Measurements from ENCODE around the gene P2RX1.
"Not testable (repeated sequence)": the region's sequence is repeated elsewhere in the genome, so short reads cannot be mapped to it uniquely, and the experiment has no call there.

P2RX1 gene

GRCh38 chr17:3951003-3951402 is 34.7 kb upstream of the P2RX1 start:
- no peaks in the 10 kb centered on the region for H3K79me2 ChIP-seq (ENCODE audit: control insufficient read depth, insufficient read depth, low read length, poor library complexity)
- H2AK5ac ChIP-seq (ENCODE audit: low read length) = no peak overlapping the region
- H4K91ac ChIP-seq (ENCODE audit: low read depth, low read length) = no peak overlapping the region
- no peak overlapping the region for H3K14ac ChIP-seq (ENCODE audit: low read length)
- no peak overlapping the region for H2BK120ac ChIP-seq (ENCODE audit: insufficient read depth, low read length, poor library complexity)
- no CpG with 5 or more reads among the region's 17 CpGs for WGBS (ENCODE audit: extremely low coverage, insufficient coverage, insufficient read length)
- no peak overlapping the region for H3K18ac ChIP-seq (ENCODE audit: low read length)
- H2AFZ ChIP-seq (ENCODE audit: insufficient read depth, low read length, poor library complexity) = no peak overlapping the region
- no peak overlapping the region for H4K12ac ChIP-seq (ENCODE audit: low read depth, low read length)
- no peaks in the 10 kb centered on the region for H3K4me1 ChIP-seq (ENCODE audit: control insufficient read depth in 1 of 2, insufficient read depth in 2 of 2, low read length in 2 of 2)
- no peaks in the 10 kb centered on the region for H3K36me3 ChIP-seq (ENCODE audit: control insufficient read depth in 1 of 2, insufficient read depth in 2 of 2, low read length in 2 of 2)
- H3K4me3 ChIP-seq (ENCODE audit: low read depth, low read length) = no peak overlapping the region
- no peak overlapping the region for H4K8ac ChIP-seq (ENCODE audit: low read depth, low read length)
- H2BK5ac ChIP-seq (ENCODE audit: low read depth, low read length, poor library complexity) = no peak overlapping the region
- no peak for DNase-seq
- H3K9me3 ChIP-seq (ENCODE audit: insufficient read depth, low read depth, low read length) = no peaks in the 10 kb centered on the region
- H3K79me1 ChIP-seq (ENCODE audit: low read length) = no peaks in the 10 kb centered on the region
- no peaks in the 10 kb centered on the region for H3K27me3 ChIP-seq (ENCODE audit: insufficient read depth, low read length)
- H2BK12ac ChIP-seq (ENCODE audit: low read length) = no peak overlapping the region
- no peak overlapping the region for H3K23ac ChIP-seq (ENCODE audit: low read length)
- H3K9ac ChIP-seq (ENCODE audit: low read length) = no peak overlapping the region
- no peak overlapping the region for H3K4me2 ChIP-seq (ENCODE audit: low read length)
- no peak overlapping the region for H3K4ac ChIP-seq (ENCODE audit: low read depth, low read length)
- H3K27ac ChIP-seq (ENCODE audit: low read depth, low read length) = no peak overlapping the region

GRCh38 chr17:3950584-3950983 is 34.3 kb upstream of the P2RX1 start:
- Histone ChIP-seq H3K36me3 (ENCODE audit: control insufficient read depth in 1 of 2, insufficient read depth in 2 of 2, low read length in 2 of 2) (no peaks in the 10 kb centered on the region), H4K12ac (ENCODE audit: low read depth, low read length) (no peak overlapping the region), H2BK120ac (ENCODE audit: insufficient read depth, low read length, poor library complexity) (no peak overlapping the region), H3K4me2 (ENCODE audit: low read length) (no peak overlapping the region), H3K27me3 (ENCODE audit: insufficient read depth, low read length) (no peaks in the 10 kb centered on the region), H3K4me3 (ENCODE audit: low read depth, low read length) (no peak overlapping the region), H2AFZ (ENCODE audit: insufficient read depth, low read length, poor library complexity) (no peak overlapping the region), H2BK5ac (ENCODE audit: low read depth, low read length, poor library complexity) (no peak overlapping the region), H3K9ac (ENCODE audit: low read length) (no peak overlapping the region), H3K18ac (ENCODE audit: low read length) (no peak overlapping the region), H3K23ac (ENCODE audit: low read length) (no peak overlapping the region), H2BK12ac (ENCODE audit: low read length) (no peak overlapping the region), H3K4ac (ENCODE audit: low read depth, low read length) (no peak overlapping the region), H4K8ac (ENCODE audit: low read depth, low read length) (no peak overlapping the region), H3K79me1 (ENCODE audit: low read length) (no peaks in the 10 kb centered on the region), H3K79me2 (ENCODE audit: control insufficient read depth, insufficient read depth, low read length, poor library complexity) (no peaks in the 10 kb centered on the region), H4K91ac (ENCODE audit: low read depth, low read length) (no peak overlapping the region), H2AK5ac (ENCODE audit: low read length) (no peak overlapping the region), H3K27ac (ENCODE audit: low read depth, low read length) (no peak overlapping the region), H3K4me1 (ENCODE audit: control insufficient read depth in 1 of 2, insufficient read depth in 2 of 2, low read length in 2 of 2) (no peaks in the 10 kb centered on the region), H3K9me3 (ENCODE audit: insufficient read depth, low read depth, low read length) (no peaks in the 10 kb centered on the region), H3K14ac (ENCODE audit: low read length) (no peak overlapping the region)
- no peak for DNase-seq
- no CpG with 5 or more reads among the region's 12 CpGs for WGBS (ENCODE audit: extremely low coverage, insufficient coverage, insufficient read length)

- Histone ChIP-seq H3K27me3 (ENCODE audit: insufficient read depth, low read length) (no peaks in the 10 kb centered on the region), H3K23ac (ENCODE audit: low read length) (no peak overlapping the region), H3K79me1 (ENCODE audit: low read length) (no peaks in the 10 kb centered on the region), H2AFZ (ENCODE audit: insufficient read depth, low read length, poor library complexity) (no peak overlapping the region), H3K36me3 (ENCODE audit: control insufficient read depth in 1 of 2, insufficient read depth in 2 of 2, low read length in 2 of 2) (no peaks in the 10 kb centered on the region), H4K91ac (ENCODE audit: low read depth, low read length) (no peak overlapping the region), H3K14ac (ENCODE audit: low read length) (no peak overlapping the region), H3K4ac (ENCODE audit: low read depth, low read length) (no peak overlapping the region), H3K18ac (ENCODE audit: low read length) (no peak overlapping the region), H2BK12ac (ENCODE audit: low read length) (no peak overlapping the region), H3K27ac (ENCODE audit: low read depth, low read length) (no peak overlapping the region), H3K79me2 (ENCODE audit: control insufficient read depth, insufficient read depth, low read length, poor library complexity) (no peaks in the 10 kb centered on the region), H2BK120ac (ENCODE audit: insufficient read depth, low read length, poor library complexity) (no peak overlapping the region), H3K4me3 (ENCODE audit: low read depth, low read length) (no peak overlapping the region), H2AK5ac (ENCODE audit: low read length) (no peak overlapping the region), H2BK5ac (ENCODE audit: low read depth, low read length, poor library complexity) (no peak overlapping the region), H3K4me2 (ENCODE audit: low read length) (no peak overlapping the region), H3K9me3 (ENCODE audit: insufficient read depth, low read depth, low read length) (peaks cover 2% of the 10 kb centered on the region), H3K9ac (ENCODE audit: low read length) (no peak overlapping the region), H4K12ac (ENCODE audit: low read depth, low read length) (no peak overlapping the region), H3K4me1 (ENCODE audit: control insufficient read depth in 1 of 2, insufficient read depth in 2 of 2, low read length in 2 of 2) (peaks cover 5% of the 10 kb centered on the region in 2 experiments), H4K8ac (ENCODE audit: low read depth, low read length) (no peak overlapping the region)
- no CpG with 5 or more reads among the region's 3 CpGs for WGBS (ENCODE audit: extremely low coverage, insufficient coverage, insufficient read length)
- DNase-seq = no peak
These were observed 33.2 kb upstream of the P2RX1 start for GRCh38 chr17:3949418-3949817.

- H4K8ac ChIP-seq (ENCODE audit: low read depth, low read length); DNase-seq: not testable (repeated sequence)
- WGBS (ENCODE audit: extremely low coverage, insufficient coverage, insufficient read length) = no CpG with 5 or more reads among the region's 3 CpGs
These were observed 32.3 kb upstream of the P2RX1 start for GRCh38 chr17:3948551-3948950.

More at GRCh38 chr17:3948551-3948950, 32.3 kb upstream of the P2RX1 start:
- not testable (repeated sequence) for H3K9me3 ChIP-seq (ENCODE audit: insufficient read depth, low read depth, low read length); H4K91ac ChIP-seq (ENCODE audit: low read depth, low read length); H3K4me1 ChIP-seq (ENCODE audit: control insufficient read depth in 1 of 2, insufficient read depth in 2 of 2, low read length in 2 of 2); H3K4ac ChIP-seq (ENCODE audit: low read depth, low read length); H2AFZ ChIP-seq (ENCODE audit: insufficient read depth, low read length, poor library complexity); H2BK5ac ChIP-seq (ENCODE audit: low read depth, low read length, poor library complexity); H3K27ac ChIP-seq (ENCODE audit: low read depth, low read length); H3K14ac ChIP-seq (ENCODE audit: low read length); H2BK12ac ChIP-seq (ENCODE audit: low read length); H4K12ac ChIP-seq (ENCODE audit: low read depth, low read length); H2BK120ac ChIP-seq (ENCODE audit: insufficient read depth, low read length, poor library complexity); H3K36me3 ChIP-seq (ENCODE audit: control insufficient read depth in 1 of 2, insufficient read depth in 2 of 2, low read length in 2 of 2); H3K4me2 ChIP-seq (ENCODE audit: low read length); H2AK5ac ChIP-seq (ENCODE audit: low read length); H3K23ac ChIP-seq (ENCODE audit: low read length); H3K79me2 ChIP-seq (ENCODE audit: control insufficient read depth, insufficient read depth, low read length, poor library complexity); H3K18ac ChIP-seq (ENCODE audit: low read length); H3K4me3 ChIP-seq (ENCODE audit: low read depth, low read length); H3K79me1 ChIP-seq (ENCODE audit: low read length); H3K27me3 ChIP-seq (ENCODE audit: insufficient read depth, low read length); H3K9ac ChIP-seq (ENCODE audit: low read length)

All from trophoblast cell (in vitro differentiated cells and primary cell).